SK-N-DZ (cell line): ENCODE measurements around the gene HLA-G. TPM values are rescaled to one million over a fixed set of nuclear protein-coding genes. Genes with fewer than 3 reads are reported as not detected.
"Not testable (repeated sequence)": the region's sequence is repeated elsewhere in the genome, so short reads cannot be mapped to it uniquely, and the experiment has no call there.

Experiments used
- DNase-seq: peaks from one replicate; pipeline ENCODE4 v3.0.0-alpha.2; 2015; ENCODE audit warnings: low spot score
- polyA plus RNA-seq, 2 experiments: library from polyadenylated mRNA; depleted of rRNA; stranded (reverse); fragments of >200 nt; gene quantifications; 2 replicates each; pipeline ENCODE4 v1.2.3, GENCODE V29; 2014

HLA-G gene
- not detected in 2 replicates for polyA plus RNA-seq (2014; cell fraction: cytosol; rRNA removed)
- not detected in 2 replicates for polyA plus RNA-seq (2014; cell fraction: nucleus; rRNA removed)

DNA sequence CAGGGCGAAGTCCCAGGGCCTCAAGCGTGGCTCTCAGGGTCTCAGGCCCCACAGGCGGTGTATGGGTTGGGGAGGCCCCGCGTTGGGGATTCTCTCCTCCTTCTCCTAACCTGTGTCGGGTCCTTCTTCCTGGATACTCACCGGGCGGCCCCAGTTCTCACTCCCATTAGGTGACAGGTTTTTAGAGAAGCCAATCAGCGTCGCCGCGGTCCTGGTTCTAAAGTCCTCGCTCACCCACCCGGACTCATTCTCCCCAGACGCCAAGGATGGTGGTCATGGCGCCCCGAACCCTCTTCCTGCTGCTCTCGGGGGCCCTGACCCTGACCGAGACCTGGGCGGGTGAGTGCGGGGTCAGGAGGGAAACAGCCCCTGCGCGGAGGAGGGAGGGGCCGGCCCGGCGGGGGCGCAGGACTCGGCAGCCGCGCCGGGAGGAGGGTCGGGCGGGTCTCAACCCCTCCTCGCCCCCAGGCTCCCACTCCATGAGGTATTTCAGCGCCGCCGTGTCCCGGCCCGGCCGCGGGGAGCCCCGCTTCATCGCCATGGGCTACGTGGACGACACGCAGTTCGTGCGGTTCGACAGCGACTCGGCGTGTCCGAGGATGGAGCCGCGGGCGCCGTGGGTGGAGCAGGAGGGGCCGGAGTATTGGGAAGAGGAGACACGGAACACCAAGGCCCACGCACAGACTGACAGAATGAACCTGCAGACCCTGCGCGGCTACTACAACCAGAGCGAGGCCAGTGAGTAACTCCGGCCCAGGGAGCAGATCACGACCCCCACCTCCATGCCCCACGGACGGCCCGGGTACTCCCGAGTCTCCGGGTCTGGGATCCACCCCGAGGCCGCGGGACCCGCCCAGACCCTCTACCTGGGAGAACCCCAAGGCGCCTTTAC lies at the start of gene HLA-G:
TSS of gene HLA-G (plus strand) at position 247 of the 892 bp plus-strand sequence. CDS start at position 267, 20 bp downstream.
- DNase-seq, result no peak

- not testable (repeated sequence) for DNase-seq
These were observed 47.5 kb upstream of the HLA-G start for GRCh38 chr6:29780019-29780698.

DNA sequence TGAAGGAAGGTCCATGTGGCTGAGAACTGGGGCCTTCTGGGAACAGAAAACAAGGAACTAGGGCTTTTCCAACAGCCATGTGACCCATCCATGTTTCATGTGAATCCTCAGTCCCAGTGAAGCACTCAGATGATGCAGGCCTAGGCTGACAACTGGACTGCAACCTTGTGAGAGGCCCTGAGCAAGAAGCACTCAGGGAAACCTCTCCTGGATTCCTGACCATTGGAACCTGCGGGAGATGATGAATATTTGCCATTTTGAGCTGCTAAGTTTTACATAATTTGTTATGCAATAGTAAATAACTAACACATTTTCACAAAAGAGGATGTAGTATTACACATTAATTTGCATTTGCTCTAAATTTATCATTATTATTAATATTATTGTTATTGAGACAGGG lies 38.4 kb upstream of the HLA-G start:
- DNase-seq, result no peak

DNA sequence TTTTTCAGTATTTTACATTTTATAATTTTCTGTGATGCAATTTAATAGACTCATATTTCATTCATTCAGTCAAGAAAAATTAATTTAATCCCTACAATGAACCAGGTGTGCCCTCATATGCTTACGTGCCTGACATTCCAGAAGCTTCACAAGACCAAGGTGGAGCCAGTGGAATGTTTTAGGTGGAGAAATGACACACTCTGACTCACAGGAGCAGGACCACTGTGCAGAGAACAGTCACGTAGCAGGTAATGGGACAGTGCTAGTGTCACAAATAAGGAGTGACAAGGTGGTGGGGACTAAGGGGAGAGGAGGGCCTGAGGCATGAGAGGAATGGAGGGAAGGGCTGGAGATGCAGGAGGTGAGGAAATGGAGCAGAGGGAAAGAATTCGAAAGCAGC lies 37.0 kb upstream of the HLA-G start:
- DNase-seq, result no peak

GRCh38 chr6:29791162-29791561 lies 36.5 kb upstream of the HLA-G start:
- DNase-seq, result no peak

GRCh38 chr6:29791786-29792122 lies 35.9 kb upstream of the HLA-G start:
- DNase-seq, result no peak

- no peak for DNase-seq
These were observed 35.2 kb upstream of the HLA-G start for GRCh38 chr6:29792123-29793035.

GRCh38 chr6:29793036-29793356 lies 34.6 kb upstream of the HLA-G start:
- no peak for DNase-seq

- no peak for DNase-seq
These were observed 33.8 kb upstream of the HLA-G start for GRCh38 chr6:29793796-29794195.

DNA sequence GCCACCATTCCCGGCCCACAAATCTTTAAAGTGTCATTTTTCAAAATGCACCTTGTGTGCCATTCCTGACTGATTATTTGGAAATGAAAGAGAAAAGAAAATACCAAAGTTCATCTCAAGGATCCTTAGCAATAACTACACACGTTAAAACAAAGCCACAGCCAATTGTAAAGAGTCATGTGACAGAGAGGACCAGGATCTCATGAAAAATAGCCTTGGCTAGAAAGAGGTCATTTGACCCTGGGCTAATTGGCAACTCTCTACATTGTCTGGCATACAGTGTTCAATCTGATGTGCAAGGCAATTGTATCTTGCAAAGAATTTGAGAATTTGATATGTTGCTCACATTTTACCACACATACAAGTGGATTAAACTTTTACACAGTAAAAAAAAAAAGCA lies 31.6 kb upstream of the HLA-G start:
- no peak for DNase-seq

DNA sequence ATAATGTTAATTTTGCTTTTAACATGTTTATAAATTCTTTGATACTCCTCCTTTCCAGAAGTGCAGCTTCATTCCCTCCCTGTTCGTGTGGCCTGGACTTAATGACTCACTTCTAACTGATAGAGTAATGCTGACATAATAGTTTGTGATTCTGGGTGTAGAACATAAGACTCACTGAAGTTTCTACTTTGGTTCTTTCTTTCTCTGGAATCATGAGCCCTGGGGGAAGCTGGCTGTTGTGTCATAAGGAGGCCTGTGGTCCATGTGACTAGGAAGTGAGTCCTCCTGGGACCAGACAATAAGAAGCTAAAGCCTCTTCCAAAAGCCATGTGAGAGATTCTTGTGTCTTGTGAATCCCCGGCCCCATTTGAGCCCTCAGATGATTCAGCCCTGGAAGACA lies 30.5 kb upstream of the HLA-G start:
- DNase-seq, result no peak

DNA sequence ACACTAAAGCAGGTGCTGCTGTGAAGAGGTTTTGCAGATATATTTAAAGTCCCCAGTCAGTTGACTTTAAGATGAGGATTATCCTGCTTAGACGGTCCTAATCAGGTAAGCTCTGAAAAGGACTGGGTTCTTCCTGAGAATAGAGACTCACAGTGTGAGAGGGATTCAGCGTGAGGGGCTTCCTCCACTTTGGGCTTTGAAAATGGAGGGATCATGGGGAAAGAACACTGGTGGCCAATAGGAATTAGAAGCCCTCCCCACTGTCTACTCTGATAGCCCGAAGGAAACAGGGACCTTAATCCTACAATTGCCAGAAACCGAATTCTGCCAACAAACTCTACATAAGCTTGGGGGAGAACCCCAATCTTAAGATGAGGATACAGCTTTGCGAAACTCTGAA lies 29.7 kb upstream of the HLA-G start:
- no peak for DNase-seq

GRCh38 chr6:29800254-29800653 lies 27.4 kb upstream of the HLA-G start:
- no peak for DNase-seq

- no peak for DNase-seq
These were observed 21.2 kb upstream of the HLA-G start for GRCh38 chr6:29806387-29806786.

DNA sequence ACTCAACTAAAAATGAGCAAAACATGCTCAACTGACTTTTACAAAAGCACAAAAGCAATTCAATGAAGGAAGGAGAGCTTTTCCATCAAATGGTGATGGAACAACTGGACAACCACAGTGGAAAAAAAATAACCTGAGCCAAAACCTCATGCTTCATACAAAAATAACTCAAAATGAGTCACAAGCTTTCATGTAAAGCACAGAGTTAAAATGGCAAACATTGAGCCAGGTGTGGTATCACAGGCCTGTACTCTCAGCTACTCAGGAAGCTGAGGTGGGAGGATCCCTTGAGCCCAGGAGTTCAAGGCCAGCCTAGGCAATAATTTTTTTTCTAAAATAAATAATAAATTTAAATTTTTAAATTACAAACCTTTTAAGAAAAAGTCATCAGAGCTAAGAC lies 18.4 kb upstream of the HLA-G start:
- DNase-seq, result no peak

DNA sequence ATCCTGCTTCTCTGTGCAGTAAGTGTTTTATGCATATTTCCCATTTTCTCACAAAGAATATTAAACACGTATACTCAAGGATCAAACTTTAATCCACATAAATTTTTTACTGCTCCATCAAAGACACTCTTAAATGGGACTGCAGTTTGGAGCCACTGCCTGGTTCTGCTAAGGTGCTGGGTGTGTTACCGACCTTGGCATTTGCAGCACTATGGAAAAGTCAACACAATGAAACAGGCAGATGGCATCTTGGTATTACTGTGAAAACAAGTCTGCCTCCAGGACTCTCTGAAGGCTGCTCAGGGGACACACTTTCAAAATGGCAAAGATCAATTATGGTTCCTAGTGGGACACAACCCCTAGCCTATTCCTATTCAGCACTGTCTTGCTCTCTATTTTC lies 17.3 kb upstream of the HLA-G start:
- no peak for DNase-seq

DNA sequence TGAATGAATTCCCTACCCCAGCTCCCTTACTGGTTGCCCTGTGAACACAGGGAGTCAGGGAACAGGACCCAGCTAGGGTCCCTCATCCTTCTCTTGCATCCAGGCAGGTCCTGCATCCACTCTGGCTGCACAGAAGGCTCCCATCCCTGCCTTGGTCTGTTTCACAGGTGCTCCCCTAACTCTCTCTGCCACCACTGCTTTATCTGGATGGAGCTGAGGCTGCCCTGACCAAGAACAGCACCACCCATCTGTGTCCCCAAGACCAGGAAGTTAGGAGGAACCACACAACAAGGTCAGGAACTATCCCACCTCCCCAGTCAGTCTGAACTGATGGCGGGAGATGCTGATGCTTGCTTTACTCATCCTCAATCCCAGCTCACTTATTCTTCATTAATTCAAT lies 16.2 kb upstream of the HLA-G start:
- DNase-seq, result no peak

DNA sequence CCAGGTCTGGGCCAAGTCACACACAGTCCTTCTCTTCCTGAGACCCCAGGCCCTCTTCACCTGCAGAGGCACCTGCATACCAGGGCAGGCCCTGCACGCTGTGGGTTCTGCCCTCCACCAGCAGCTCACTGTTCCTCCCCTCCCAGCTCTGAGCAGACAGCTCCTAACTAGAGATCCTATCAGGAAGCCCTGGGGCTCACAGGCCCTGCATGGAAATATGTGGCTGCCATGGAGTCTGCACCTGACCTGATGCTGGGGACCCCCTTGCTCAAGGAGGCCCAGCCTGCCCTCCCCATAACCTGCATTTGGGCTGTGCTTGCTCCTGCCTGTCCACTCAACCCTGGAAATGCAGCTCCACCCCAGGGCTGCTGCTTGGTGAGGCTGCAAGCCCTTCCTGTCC lies 14.6 kb upstream of the HLA-G start:
- DNase-seq, result no peak

- no peak for DNase-seq
These were observed 13.8 kb upstream of the HLA-G start for GRCh38 chr6:29813809-29814208.

- no peak for DNase-seq
These were observed 13.1 kb upstream of the HLA-G start for GRCh38 chr6:29814379-29815117.

- no peak for DNase-seq
These were observed 12.4 kb upstream of the HLA-G start for GRCh38 chr6:29815118-29815750.
